Testis (tissue), 2 donors: ENCODE data around the gene KRT28.

ENCODE experiments used
- CTCF ChIP-seq, 3 experiments: fragments of 450-650 bp in 2 of 3; fragments of 200-600 bp in 1 of 3; sonication (generic) in 1 of 3; IDR thresholded peaks; one replicate each; pipeline ENCODE4 v1.5.1; 2016 to 2019; ENCODE audit warnings: antibody characterized with exemption in 3 of 3, mild to moderate bottlenecking in 2 of 3, moderate library complexity in 1 of 3
- POLR2A ChIP-seq: fragments of 450-650 bp; IDR thresholded peaks from one replicate; pipeline ENCODE4 v1.6.1; 2017; ENCODE audit warnings: antibody characterized with exemption, mild to moderate bottlenecking, moderate library complexity

- TF ChIP-seq CTCF (IDR thresholded peaks at IDR 0.05): no peak
- TF ChIP-seq POLR2A: no peak
These were observed 6.4 kb upstream of the KRT28 start for GRCh38 chr17:40806131-40806530.
